Loucy (cell line): ENCODE data around the gene UBIAD1.

Experiments
- EZH2phosphoT487 ChIP-seq: fragments of 200-600 bp; IDR thresholded peaks from 2 replicates; pipeline ENCODE4 v1.6.1; 2018; ENCODE audit warnings: antibody characterized with exemption, mild to moderate bottlenecking, moderate library complexity, borderline replicate concordance
- TF ChIP-seq, protein P1 (sequence below): fragments of 200-600 bp; sonication (generic); conservative IDR thresholded peaks from 2 replicates; pipeline ENCODE4 v1.5.1; 2014; ENCODE audit warnings: mild to moderate bottlenecking, antibody characterized with exemption, low read length

- TF ChIP-seq, protein P1, sequence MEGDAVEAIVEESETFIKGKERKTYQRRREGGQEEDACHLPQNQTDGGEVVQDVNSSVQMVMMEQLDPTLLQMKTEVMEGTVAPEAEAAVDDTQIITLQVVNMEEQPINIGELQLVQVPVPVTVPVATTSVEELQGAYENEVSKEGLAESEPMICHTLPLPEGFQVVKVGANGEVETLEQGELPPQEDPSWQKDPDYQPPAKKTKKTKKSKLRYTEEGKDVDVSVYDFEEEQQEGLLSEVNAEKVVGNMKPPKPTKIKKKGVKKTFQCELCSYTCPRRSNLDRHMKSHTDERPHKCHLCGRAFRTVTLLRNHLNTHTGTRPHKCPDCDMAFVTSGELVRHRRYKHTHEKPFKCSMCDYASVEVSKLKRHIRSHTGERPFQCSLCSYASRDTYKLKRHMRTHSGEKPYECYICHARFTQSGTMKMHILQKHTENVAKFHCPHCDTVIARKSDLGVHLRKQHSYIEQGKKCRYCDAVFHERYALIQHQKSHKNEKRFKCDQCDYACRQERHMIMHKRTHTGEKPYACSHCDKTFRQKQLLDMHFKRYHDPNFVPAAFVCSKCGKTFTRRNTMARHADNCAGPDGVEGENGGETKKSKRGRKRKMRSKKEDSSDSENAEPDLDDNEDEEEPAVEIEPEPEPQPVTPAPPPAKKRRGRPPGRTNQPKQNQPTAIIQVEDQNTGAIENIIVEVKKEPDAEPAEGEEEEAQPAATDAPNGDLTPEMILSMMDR = no peak
- no peak for TF ChIP-seq EZH2phosphoT487
Observed at GRCh38 chr1:11279152-11279551, 6.2 kb downstream of the UBIAD1 start.
